ENCODE results near the gene SLC22A2.
"Not testable (repeated sequence)": the region's sequence is repeated elsewhere in the genome, so short reads cannot be mapped to it uniquely, and the experiment has no call there.

The SLC22A2 gene

DNA sequence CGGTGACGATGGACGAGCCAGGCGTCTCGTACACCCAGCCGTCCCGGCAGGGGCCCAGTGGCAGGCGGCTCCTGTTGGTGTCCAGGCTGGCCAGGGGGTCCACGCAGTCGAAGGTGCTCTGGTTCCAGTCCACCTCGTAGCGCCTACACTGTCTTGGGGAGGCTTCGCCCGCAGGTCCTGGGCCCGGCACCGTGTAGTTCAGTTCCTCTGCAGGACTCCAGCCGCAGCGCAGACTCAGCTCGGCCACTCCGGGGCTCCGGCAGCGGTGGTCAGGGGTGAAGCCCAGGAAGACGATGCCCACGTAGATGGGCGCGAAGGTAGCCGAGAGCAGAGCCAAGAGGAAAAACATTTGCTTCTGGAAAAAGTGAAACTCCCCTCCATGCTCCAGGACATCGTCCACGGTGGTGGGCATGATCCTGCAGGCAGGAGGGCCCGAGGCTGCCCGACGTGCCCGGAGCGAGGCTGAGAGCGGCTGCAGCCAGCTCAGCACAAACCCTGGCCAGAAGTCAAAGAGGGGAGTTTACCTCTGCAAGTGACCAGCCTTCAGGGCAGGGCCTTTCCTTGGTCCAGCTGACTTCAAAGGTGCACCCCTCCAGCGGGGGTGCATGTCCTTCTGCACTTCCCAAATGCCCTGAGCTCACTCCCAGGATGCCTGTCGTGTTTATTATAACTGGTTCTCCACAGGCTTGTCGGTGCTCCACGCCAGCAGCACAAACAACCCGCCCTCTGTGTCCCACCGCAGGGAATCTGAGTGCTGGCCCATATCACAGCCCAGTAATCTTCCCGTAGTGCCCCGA lies at the start of gene SLC22A2:
Gene SLC22A2 (minus strand): TSS at position 476 of the 797 bp plus-strand sequence. CDS start 64 bp downstream, at position 412.
- no peak for DNase-seq

- no peak for DNase-seq
Measured at GRCh38 chr6:160305926-160306713, 47.5 kb upstream of the SLC22A2 start.

GRCh38 chr6:160303806-160304205 lies 45.2 kb upstream of the SLC22A2 start:
- DNase-seq: no peak

DNA sequence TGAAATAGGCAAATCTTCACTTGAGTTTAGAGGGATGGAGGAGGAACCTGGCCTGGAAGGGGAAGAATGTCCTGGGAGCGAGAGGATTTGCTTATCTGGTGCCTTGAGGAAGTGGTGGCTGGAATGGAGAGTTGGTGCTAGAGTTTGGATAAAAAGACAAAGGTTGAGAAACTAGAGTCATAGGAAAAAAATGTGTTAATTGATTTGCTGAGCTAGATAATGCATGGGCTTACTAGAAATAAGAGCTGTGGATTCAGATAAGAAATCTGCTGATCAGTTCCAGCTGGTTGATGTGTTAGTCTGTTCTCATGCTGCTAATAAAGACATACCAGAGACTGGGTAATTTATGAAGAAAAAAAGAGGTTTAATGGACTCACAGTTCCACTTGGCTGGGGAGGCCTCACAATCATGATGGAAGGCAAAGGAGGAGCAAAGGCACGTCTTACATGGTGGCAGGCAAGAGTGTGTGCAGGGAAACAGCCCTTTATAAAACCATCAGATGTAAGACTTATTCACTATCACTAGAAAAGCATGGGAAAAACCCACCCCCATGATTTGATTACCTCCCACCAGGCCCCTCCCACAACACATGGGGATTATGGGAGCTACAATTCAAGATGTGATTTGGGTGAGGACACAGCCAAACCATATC lies 43.9 kb upstream of the SLC22A2 start:
- not testable (repeated sequence) for DNase-seq

- DNase-seq: no peak
Measured at GRCh38 chr6:160301339-160301738, 42.7 kb upstream of the SLC22A2 start.

GRCh38 chr6:160300076-160300695 lies 41.6 kb upstream of the SLC22A2 start:
- DNase-seq: no peak

- DNase-seq: no peak
Measured at GRCh38 chr6:160299559-160299958, 40.9 kb upstream of the SLC22A2 start.

DNA sequence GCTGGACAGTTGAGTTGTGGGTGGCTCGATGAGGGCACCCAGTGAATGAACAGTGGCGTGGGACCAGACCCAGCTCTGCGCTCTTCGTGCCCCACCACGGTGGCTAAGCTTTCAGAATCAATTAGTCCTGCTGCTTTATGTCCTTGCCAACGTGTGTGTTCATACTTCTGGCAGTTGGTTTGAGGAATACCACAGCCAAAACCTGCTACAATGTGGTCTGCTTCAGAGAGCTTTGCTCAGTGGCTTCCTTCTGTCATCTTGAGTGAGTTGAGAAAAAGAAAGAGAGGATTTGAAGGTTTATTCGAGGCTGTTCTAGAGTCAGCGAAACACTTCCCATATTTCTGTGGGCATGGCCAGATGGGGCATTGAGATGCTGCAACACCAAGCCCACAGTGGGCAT lies 39.5 kb upstream of the SLC22A2 start:
- DNase-seq: no peak

DNA sequence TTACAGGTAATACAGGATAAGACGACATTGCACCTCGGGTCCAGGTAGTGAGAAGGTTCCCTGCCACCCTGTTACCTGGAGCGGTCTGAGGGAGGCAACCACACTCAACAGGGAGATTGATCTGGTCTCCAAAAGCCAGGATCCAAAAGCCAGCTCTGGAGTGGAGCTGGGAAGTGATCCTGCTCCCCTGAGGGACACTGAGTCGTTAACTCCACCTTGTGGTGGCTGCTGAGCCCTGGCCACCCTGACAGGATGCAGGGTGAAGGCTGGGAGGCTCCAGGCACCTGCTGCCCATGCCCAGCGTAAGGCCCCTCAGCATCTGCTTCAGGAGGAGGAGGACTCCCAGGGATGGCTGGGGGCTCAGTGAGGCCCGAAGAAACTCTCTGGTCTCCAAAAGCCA lies 38.7 kb upstream of the SLC22A2 start:
- no peak for DNase-seq

DNA sequence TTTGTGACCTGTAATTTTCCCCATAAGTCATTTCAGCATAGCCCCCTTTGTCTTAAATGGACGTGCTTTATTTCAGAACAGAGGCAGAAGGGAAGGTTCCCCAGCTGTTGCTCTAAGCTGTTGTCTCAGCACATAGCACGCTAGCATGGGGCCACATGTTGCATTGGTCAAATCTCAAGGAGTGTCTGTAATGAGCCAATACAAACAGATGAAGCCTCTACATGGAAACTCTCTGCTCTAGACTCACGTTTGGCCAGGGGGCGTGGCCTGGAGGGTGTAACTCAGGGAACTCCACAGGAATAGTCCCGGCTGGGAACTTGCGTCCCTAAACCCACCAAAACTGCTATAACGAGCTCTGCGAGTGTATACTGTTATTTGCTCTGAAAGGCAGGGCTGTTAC lies 35.2 kb upstream of the SLC22A2 start:
- DNase-seq: no peak

DNA sequence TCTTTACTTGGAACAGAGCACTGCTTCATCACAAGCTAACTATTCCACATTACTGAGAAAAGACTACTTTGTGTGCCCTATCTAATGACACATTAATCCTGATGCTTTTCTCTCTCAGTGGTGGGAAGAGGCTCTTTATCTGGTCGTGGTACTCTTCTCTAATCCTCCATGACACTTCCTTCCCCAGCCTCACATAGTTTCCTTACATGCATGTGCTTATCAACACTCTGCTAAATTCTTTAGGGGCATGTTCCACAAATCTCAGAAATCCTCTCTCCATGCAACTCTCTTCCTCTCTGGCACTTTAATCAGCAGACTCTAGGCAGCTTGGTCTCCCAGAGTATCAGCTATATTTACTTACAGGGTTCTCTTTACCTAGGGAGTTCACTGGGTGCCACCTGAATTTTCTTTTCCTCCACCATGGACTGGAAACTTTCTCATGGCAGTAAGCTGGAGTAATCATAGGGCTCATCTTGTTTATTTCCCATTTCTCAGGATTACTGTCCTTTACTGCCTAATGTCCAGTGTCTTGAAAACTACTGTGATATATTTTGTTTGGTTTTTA lies 27.0 kb upstream of the SLC22A2 start:
- DNase-seq: no peak

- no peak for DNase-seq
Measured at GRCh38 chr6:160284575-160284974, 26.0 kb upstream of the SLC22A2 start.

DNA sequence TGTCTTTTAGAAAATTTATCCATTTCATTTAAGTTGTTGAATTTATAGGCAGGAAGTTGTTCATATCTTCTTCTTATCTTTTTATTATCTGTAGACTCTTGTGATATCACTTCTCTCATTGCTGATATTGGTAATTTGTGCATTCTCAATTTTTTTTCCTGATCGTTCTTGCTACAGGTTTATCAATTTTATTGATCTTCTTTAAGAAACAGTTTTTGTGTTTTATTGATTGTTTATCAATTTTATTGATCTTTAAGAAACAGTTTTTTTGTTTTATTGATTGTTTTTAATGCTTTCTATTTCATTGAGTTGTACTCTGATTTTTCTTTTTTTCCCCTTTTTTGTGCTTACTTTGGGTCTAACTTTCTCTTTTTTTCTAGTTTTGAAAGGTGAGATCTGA lies 23.8 kb upstream of the SLC22A2 start:
- no peak for DNase-seq

GRCh38 chr6:160279850-160280249 lies 21.2 kb upstream of the SLC22A2 start:
- DNase-seq: no peak

- DNase-seq: no peak
Measured at GRCh38 chr6:160278786-160279310, 20.2 kb upstream of the SLC22A2 start.

- no peak for DNase-seq
Measured at GRCh38 chr6:160278311-160278710, 19.7 kb upstream of the SLC22A2 start.

DNA sequence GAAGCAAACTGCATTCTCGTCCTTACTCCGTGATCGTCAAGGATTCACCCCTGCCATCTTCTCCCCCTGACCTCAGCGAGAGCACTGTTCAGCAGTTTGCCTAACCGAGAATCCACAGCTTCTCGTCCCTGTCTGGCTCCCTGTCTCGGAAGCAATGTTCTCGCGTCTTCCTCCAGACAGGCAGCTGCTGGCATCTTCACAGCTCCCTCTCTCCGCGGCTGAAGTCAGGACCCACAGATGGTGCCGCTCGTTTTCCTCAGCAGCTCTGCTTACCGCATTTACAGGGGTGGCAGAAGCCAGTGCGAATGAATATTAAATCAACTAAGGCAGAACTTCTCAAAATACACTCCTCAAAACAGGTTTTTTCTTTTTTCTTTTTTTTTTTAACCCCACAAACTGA lies 18.9 kb upstream of the SLC22A2 start:
- no peak for DNase-seq

DNA sequence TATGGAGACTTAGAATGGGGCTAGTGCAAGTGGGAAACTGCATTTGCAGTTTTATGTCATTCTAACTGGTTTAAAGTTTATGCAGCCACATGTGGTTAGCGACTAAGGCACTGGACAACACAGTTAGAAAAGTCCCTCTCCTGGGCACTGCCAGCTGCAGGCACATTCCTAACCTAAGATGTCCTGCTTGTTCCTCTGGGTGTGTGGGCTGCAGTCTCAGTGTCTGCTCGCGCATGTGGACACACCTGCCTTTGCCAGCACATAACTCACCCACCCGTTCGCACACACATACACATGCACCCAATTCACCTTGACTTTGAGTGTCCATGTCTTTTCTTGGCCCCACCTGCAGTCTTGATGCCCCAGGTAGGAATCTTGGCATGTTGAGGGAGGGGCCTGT lies 18.5 kb upstream of the SLC22A2 start:
- DNase-seq: no peak

DNA sequence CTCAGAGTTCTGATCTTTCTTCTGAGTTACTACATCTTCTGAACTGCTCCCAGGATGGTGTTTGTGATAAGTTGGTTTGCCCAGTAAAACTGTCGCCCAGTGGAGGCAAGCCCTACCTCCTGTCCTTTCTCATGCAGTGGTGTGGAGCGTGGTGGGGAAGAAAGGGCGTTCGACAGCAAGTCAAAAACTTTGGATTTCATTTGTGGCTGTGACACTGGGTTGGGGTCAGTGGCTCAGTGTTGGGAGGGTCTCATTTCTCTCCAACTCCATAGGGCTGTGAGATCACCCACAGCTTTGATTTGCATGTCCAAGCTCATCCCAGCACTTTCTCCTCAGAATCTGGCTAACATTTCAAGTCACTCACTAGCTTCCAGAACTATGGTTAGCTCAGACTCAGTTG lies 17.5 kb upstream of the SLC22A2 start:
- DNase-seq: no peak

GRCh38 chr6:160275511-160276003 lies 16.9 kb upstream of the SLC22A2 start:
- DNase-seq: no peak

DNA sequence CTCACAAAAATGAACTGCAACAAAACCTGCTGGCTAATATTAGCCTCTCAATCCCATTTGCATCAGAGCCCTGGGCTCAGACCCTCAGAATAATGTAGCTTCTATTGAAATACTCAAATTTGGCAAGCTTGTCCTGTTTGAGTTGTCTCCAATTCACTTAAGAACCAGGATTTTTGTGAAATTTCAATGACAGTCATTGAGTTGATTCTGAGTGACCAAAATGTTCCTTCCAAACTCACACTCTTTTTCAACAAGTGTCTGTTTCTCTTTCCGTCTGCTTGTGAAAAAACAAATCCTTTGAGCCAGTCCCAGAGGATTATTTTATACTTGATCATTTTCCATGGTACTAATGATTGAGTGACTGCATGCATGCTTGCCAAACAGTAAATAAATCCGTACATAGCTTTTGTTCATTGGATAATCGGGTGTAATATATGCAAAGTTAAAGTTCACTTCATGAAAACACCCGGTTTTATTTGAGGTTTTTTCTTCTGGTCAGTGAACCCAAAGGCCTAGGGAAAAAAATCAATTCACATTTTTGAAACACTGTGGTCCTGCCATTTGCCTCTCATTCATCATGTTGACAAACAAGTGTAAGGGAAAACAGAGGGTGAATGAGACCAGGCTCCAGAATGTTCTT lies 16.4 kb upstream of the SLC22A2 start:
- no peak for DNase-seq

DNA sequence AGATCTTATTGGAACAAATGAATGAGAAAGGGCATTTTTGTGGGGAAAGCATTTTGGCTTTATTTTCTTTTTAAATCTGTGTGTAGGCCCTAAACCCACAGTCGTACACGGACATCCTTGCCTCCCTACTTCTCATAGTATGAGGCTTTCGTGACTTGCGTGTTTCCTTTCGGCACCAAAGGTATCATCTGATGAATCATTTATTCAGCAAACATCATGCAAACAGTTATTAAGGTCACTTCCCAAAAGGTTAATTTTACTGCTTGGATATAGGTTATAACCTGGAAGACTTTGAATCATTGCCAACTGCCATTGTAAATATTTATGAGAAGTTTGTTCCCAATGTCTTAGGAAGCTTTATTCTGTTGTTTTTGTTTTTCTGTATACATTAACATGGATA lies 15.1 kb upstream of the SLC22A2 start:
- DNase-seq: no peak
